Pancreas (tissue), 10 donors: ENCODE results near the gene AUTS2. TPM values are rescaled to one million over a fixed set of nuclear protein-coding genes. Genes with fewer than 3 reads are reported as not detected.

Experiments
- ATAC-seq, 4 donors: fragments of 200-7000 bp; cut with Tn5 transposase; one replicate each; pipeline versions ENCODE4 v1.8.0 to v1.9.1; 2020; ENCODE audit warnings: mild to moderate bottlenecking in 4 of 4, moderate library complexity in 4 of 4
- DNase-seq, 6 donors: peaks; one replicate each; pipeline ENCODE4 v3.0.0-alpha.2; 2020
- FAIRE-seq: peaks from 2 replicates; lab custom pipeline; 2012; peaks lifted over from hg19 to GRCh38; lab: Jason Lieb, UNC
- H3K27ac ChIP-seq, 4 donors: fragments of 200-600 bp; sonication (generic); 1 replicate in 3 of 4; 2 replicates in 1 of 4; pipeline versions ENCODE4 v1.5.0 to v1.8.0; 2020
- H3K27me3 ChIP-seq, 4 donors: fragments of 200-600 bp; one replicate each; pipeline ENCODE4 v1.8.0; 2021
- H3K36me3 ChIP-seq, 3 donors: fragments of 200-600 bp; sonication (generic) in 1 of 3; one replicate each; pipeline versions ENCODE4 v1.5.0 to v1.8.0; 2020 to 2021
- H3K4me1 ChIP-seq, 3 donors: fragments of 200-600 bp; one replicate each; pipeline ENCODE4 v1.8.0; 2021
- H3K4me3 ChIP-seq, 4 donors: fragments of 200-600 bp; sonication (generic) in 2 of 4; one replicate each; pipeline versions ENCODE4 v1.5.0 to v1.8.0; 2020 to 2021
- H3K9me3 ChIP-seq, 4 donors: fragments of 200-600 bp; one replicate each; pipeline ENCODE4 v1.8.0; 2021
- WGBS, 2 donors: extraction: QIAGEN DNeasy Blood & Tissue Kit; methylation state at CpG; one replicate each; pipeline ENCODE4 v1.1.7; 2013; 5-methylcytosine and 5-hydroxymethylcytosine counted together
- intact Hi-C, 3 donors: fragments of 100-400 bp; cut with DNase I; formaldehyde crosslinking; loops; one replicate each; pipeline versions ENCODE4 v1.11.1 to v1.14.2; 2022
- polyA plus RNA-seq, 2 donors: library from polyadenylated mRNA; stranded (reverse); fragments of 200-250 nt; gene quantifications; one replicate each; pipeline ENCODE4 v1.2.3, GENCODE V29; 2013
- total RNA-seq, 6 donors: library from RNA; stranded (reverse); fragmentation: NEBNext Ultra II Directional in 4 of 6; extraction: Animal tissue kit (Norgen Biotek cat#: 25700) in 4 of 6; gene quantifications; one replicate each; pipeline versions ENCODE4 v1.2.1 to v1.2.4, GENCODE V29; 2021 to 2023
- TF ChIP-seq, protein P1 (sequence below), 4 donors: fragments of 200-600 bp; sonication (generic) in 3 of 4; IDR thresholded peaks; one replicate each; pipeline versions ENCODE4 v1.5.0 to v1.8.0; 2021; ENCODE audit warnings: antibody characterized with exemption in 4 of 4
- donor health status: healthy with polysubstance abuse.
- donor health status: DM: no; HTN: no; CAD: no; lungs with moderate emphysema.
- donor health status: DM: no; HTN: no; CAD: no.
- donor health status: control.
- donor health status: control.
- donor health status: Bipolar disorder and iron deficiency.
- donor health status: DM: yes; HTN: yes; CAD: no.
- donor health status: DM: no; HTN: no; CAD: no.
- donor health status: DM: no; HTN: no; CAD: no.
- donor health status: DM: yes; HTN: yes; CAD: no.

Gene AUTS2
- total and polyA plus RNA-seq, 8 donors = 5.8 to 16.8 (median 9.9) TPM

DNA sequence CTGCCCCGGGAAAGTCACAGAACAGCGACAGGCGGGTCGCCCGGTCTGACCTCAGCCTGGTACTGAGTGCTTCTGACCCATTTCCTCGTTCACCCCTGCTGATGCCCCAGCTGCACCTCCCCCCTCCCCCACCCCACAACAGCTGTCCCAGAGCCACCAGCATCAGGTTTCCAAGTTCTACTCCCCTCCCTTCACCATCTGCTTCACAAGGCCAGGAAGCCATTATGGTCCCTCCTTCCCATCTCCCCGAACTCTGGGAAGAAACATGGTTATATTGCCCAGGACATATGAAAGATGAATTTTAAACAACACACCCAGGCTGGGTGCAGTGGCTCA lies 1231.8 kb downstream of the AUTS2 start:
- ATAC-seq (no peak), FAIRE-seq (no peak), DNase-seq (no peak)
- intact Hi-C loops = loop anchor here in 1 of 3 donors (10.0 kb wide), 1 partner anchor 915 kb away; no protein-coding TSS in a partner anchor
- Histone ChIP-seq H3K4me3 (no peak overlapping the region), H3K4me1 (no peaks in the 10 kb centered on the region), H3K9me3 (no peaks in the 10 kb centered on the region), H3K36me3 (no peaks in the 10 kb centered on the region), H3K27ac (no peak overlapping the region), H3K27me3 (peaks cover 0 to 5% (median 0%) of the 10 kb centered on the region in 4 donors)
- TF ChIP-seq, protein P1, sequence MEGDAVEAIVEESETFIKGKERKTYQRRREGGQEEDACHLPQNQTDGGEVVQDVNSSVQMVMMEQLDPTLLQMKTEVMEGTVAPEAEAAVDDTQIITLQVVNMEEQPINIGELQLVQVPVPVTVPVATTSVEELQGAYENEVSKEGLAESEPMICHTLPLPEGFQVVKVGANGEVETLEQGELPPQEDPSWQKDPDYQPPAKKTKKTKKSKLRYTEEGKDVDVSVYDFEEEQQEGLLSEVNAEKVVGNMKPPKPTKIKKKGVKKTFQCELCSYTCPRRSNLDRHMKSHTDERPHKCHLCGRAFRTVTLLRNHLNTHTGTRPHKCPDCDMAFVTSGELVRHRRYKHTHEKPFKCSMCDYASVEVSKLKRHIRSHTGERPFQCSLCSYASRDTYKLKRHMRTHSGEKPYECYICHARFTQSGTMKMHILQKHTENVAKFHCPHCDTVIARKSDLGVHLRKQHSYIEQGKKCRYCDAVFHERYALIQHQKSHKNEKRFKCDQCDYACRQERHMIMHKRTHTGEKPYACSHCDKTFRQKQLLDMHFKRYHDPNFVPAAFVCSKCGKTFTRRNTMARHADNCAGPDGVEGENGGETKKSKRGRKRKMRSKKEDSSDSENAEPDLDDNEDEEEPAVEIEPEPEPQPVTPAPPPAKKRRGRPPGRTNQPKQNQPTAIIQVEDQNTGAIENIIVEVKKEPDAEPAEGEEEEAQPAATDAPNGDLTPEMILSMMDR (IDR thresholded peaks at IDR 0.05) = no peak
- 39 to 41% methylated on average over 7 of the region's 7 CpGs for WGBS, 2 donors

DNA sequence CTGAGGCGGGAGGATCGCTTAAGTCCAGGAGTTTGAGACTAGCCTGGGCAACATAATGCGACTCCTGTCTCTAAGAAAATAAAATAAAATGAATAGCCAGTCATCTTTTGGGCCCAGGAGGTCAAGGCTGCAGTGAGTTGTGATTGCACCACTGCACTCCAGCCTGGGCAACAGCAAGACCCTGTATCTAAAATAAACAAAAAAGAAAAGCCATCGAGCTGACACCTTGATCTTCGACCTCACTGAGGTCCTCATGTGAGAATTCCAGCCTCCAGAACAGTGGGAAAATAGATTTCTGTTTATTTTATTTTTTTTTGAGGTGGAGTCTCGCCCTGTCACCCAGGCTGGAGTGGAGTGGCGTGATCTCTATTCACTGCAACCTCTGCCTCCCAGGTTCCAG lies 1232.2 kb downstream of the AUTS2 start:
- FAIRE-seq = no peak
- 48 to 53% methylated on average over 7 of the region's 7 CpGs for WGBS, 2 donors

DNA sequence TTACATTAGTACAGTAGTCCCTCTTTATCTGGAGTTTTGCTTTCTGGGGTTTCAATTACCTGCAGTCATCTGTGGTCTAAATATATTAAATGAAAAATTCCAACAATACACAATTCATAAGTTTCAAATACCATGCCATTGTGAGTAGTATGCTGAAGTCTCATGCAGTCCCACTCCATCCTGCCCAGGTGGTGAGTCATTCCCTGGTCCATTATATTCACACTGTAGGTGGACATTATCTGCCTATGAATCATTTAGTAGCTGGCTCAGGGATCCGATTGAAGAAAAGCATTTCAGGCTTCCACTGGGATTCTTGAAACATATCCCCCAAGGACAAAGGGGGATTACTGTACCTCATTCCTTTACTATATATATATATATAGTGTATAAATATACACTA lies 1235.5 kb downstream of the AUTS2 start:
- Histone ChIP-seq H3K4me3 (no peak overlapping the region), H3K4me1 (no peaks in the 10 kb centered on the region), H3K27me3 (peaks cover 0 to 3% (median 0%) of the 10 kb centered on the region in 4 donors), H3K36me3 (no peaks in the 10 kb centered on the region), H3K9me3 (no peaks in the 10 kb centered on the region), H3K27ac (no peak overlapping the region)
- FAIRE-seq (no peak), ATAC-seq (no peak), DNase-seq (no peak)
- TF ChIP-seq, protein P1 (IDR thresholded peaks at IDR 0.05) = no peak
- 55 to 71% methylated on average over 1 of the region's 1 CpG for WGBS, 2 donors
- intact Hi-C loops = loop anchor here in 1 of 3 donors (10.0 kb wide), 1 partner anchor 911 kb away; no protein-coding TSS in a partner anchor

More for the DNA sequence above, 1232.2 kb downstream of the AUTS2 start:
- no peak overlapping the region for H3K27ac ChIP-seq
- no peak for DNase-seq
- no peaks in the 10 kb centered on the region for H3K36me3 ChIP-seq
- H3K4me1 ChIP-seq = no peaks in the 10 kb centered on the region
- peaks cover 0 to 5% (median 0%) of the 10 kb centered on the region in 4 donors for H3K27me3 ChIP-seq
- TF ChIP-seq, protein P1 (IDR thresholded peaks at IDR 0.05) = no peak
- no peak overlapping the region for H3K4me3 ChIP-seq
- intact Hi-C loops = loop anchor here in 1 of 3 donors (10.0 kb wide), 1 partner anchor 914 kb away; no protein-coding TSS in a partner anchor
- H3K9me3 ChIP-seq = no peaks in the 10 kb centered on the region
- ATAC-seq = no peak

DNA sequence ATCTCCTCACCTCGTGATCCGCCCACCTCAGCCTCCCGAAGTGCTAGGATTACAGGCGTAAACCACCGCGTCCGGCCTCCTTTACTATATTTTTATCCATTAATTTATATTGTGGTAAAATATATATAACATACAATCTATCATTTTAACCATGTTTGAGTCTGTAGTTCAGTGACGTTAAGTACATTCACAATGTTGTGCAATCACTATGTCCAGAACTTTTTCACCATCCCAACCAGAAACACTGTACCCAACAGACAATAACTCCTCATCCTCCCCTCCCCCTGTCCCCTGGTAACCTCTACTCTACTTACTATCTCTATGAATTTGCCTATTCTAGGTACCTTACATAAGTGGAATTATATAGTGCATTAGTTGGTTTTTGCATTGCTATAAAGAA lies 1236.1 kb downstream of the AUTS2 start:
- H3K36me3 ChIP-seq = no peaks in the 10 kb centered on the region
- no peaks in the 10 kb centered on the region for H3K27me3 ChIP-seq
- no peak overlapping the region for H3K4me3 ChIP-seq
- WGBS, 2 donors = 83 to 86% methylated on average over 8 of the region's 8 CpGs
- H3K27ac ChIP-seq = no peak overlapping the region
- no peaks in the 10 kb centered on the region for H3K4me1 ChIP-seq
- intact Hi-C loops = loop anchor here in 1 of 3 donors (10.0 kb wide), 1 partner anchor 910 kb away; no protein-coding TSS in a partner anchor
- H3K9me3 ChIP-seq = no peaks in the 10 kb centered on the region
- no peak for ATAC-seq
- DNase-seq = no peak
- no peak for FAIRE-seq
- TF ChIP-seq, protein P1 (IDR thresholded peaks at IDR 0.05) = no peak

DNA sequence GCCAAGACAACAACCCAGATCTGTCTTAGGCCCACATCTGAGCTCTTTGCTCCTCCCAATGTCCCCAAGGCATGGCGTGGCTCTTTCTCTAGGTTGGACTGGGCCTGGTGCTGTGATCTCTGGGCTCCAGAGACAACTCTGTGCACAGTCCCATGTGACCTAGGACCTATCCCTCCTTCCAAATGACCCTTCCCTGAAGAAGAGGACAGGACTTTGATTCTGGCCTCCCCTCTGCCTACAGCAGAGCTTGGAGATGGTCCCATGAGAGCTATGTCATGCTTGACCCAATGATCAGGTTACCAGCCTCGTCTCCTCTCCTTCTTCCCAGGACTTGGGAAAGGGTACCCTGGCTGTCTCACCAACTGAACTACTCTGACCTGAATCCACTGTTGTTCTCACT lies 1237.4 kb downstream of the AUTS2 start:
- TF ChIP-seq, protein P1 (IDR thresholded peaks at IDR 0.05) = no peak
- Histone ChIP-seq H3K27me3 (no peaks in the 10 kb centered on the region), H3K4me3 (no peak overlapping the region), H3K36me3 (no peaks in the 10 kb centered on the region), H3K4me1 (no peaks in the 10 kb centered on the region), H3K27ac (no peak overlapping the region), H3K9me3 (no peaks in the 10 kb centered on the region)
- FAIRE-seq (no peak), DNase-seq (no peak), ATAC-seq (no peak)
- 45 to 57% methylated on average over 2 of the region's 2 CpGs for WGBS, 2 donors
- intact Hi-C loops = loop anchor here in 1 of 3 donors (10.0 kb wide), 1 partner anchor 909 kb away; no protein-coding TSS in a partner anchor
